HepG2 (cell line): Measurements from ENCODE around the gene PTEN. TPM values are rescaled to one million over a fixed set of nuclear protein-coding genes. Genes with fewer than 3 reads are reported as not detected.

Experiments
- ADNP ChIP-seq: sonication (generic); formaldehyde crosslinking; IDR thresholded peaks from 2 replicates; pipeline ENCODE4 v1.4.0; 2020; ENCODE audit warnings: missing genetic modification reagents
- AKAP8 ChIP-seq: sonication (generic); formaldehyde crosslinking; IDR thresholded peaks from 2 replicates; pipeline ENCODE4 v1.5.1; 2020; ENCODE audit warnings: mild to moderate bottlenecking, missing genetic modification reagents
- JARID2 ChIP-seq: sonication (generic); formaldehyde crosslinking; IDR thresholded peaks from 2 replicates; pipeline ENCODE4 v1.8.1; 2023; ENCODE audit warnings: missing genetic modification reagents, inconsistent platforms; ENCODE audit not compliant: insufficient replicate concordance
- NBN ChIP-seq: fragments of 450-650 bp; conservative IDR thresholded peaks from 2 replicates; pipeline ENCODE4 v1.6.1; 2017
- PHF20 ChIP-seq: sonication (generic); formaldehyde crosslinking; IDR thresholded peaks from 2 replicates; pipeline ENCODE4 v1.5.0; 2020; ENCODE audit warnings: mild to moderate bottlenecking, missing genetic modification reagents
- RBFOX2 ChIP-seq: fragments of 200-400 bp; formaldehyde crosslinking; IDR thresholded peaks from 2 replicates; pipeline ENCODE4 v1.6.1; 2017; ENCODE audit warnings: low read depth, mild to moderate bottlenecking, low read length
- RELA ChIP-seq: sonication (generic); formaldehyde crosslinking; IDR thresholded peaks from 2 replicates; pipeline ENCODE4 v1.4.0; 2020; ENCODE audit warnings: missing genetic modification reagents
- RNF2 ChIP-seq: fragments of 450-650 bp; conservative IDR thresholded peaks from 2 replicates; pipeline ENCODE4 v1.6.1; 2016; ENCODE audit warnings: low read depth
- SYNCRIP ChIP-seq: fragments of 200-400 bp; formaldehyde crosslinking; IDR thresholded peaks from 2 replicates; pipeline ENCODE4 v1.6.1; 2018; ENCODE audit warnings: mild to moderate bottlenecking, low read depth, low read length; ENCODE audit not compliant: insufficient read depth
- ZFP1 ChIP-seq: IDR thresholded peaks from 2 replicates; pipeline ENCODE4 v1.6.1; 2016
- ZFP62 ChIP-seq: sonication (generic); formaldehyde crosslinking; IDR thresholded peaks from 2 replicates; pipeline ENCODE4 v1.4.0; 2020; ENCODE audit warnings: missing genetic modification reagents
- ZNF207 ChIP-seq: fragments of 450-650 bp; IDR thresholded peaks from 2 replicates; pipeline ENCODE4 v1.6.1; 2016; ENCODE audit warnings: antibody characterized with exemption, borderline replicate concordance
- ZNF275 ChIP-seq: sonication (generic); formaldehyde crosslinking; IDR thresholded peaks from 2 replicates; pipeline ENCODE4 v1.8.0; 2022; ENCODE audit warnings: missing genetic modification reagents, mild to moderate bottlenecking, inconsistent platforms, borderline replicate concordance
- ZNF530 ChIP-seq: sonication (generic); formaldehyde crosslinking; IDR thresholded peaks from 2 replicates; pipeline ENCODE4 v1.5.0; 2020; ENCODE audit warnings: low read depth, mild to moderate bottlenecking, missing genetic modification reagents
- ZNF546 ChIP-seq: sonication (generic); formaldehyde crosslinking; conservative IDR thresholded peaks from 2 replicates; pipeline ENCODE4 v1.8.1; 2023; ENCODE audit warnings: mild to moderate bottlenecking, missing genetic modification reagents
- ZNF598 ChIP-seq: sonication (generic); formaldehyde crosslinking; IDR thresholded peaks from 2 replicates; pipeline ENCODE4 v1.5.1; 2020; ENCODE audit warnings: mild to moderate bottlenecking, missing genetic modification reagents, borderline replicate concordance
- ZNF629 ChIP-seq: sonication (generic); formaldehyde crosslinking; conservative IDR thresholded peaks from 2 replicates; pipeline ENCODE4 v1.5.0; 2020; ENCODE audit warnings: missing genetic modification reagents
- ZNF766 ChIP-seq: sonication (generic); formaldehyde crosslinking; IDR thresholded peaks from 2 replicates; pipeline ENCODE4 v1.5.0; 2020; ENCODE audit warnings: missing genetic modification reagents, borderline replicate concordance
- ZNF776 ChIP-seq: sonication (generic); formaldehyde crosslinking; IDR thresholded peaks from 2 replicates; pipeline ENCODE4 v1.4.0; 2020; ENCODE audit warnings: mild to moderate bottlenecking, missing genetic modification reagents
- ZNF800 ChIP-seq: sonication (generic); formaldehyde crosslinking; IDR thresholded peaks from 2 replicates; pipeline ENCODE4 v1.4.0; 2020; ENCODE audit warnings: missing genetic modification reagents
- ZNF83 ChIP-seq: sonication (generic); formaldehyde crosslinking; IDR thresholded peaks from 2 replicates; pipeline ENCODE4 v1.4.0; 2020; ENCODE audit warnings: missing genetic modification reagents, mild to moderate bottlenecking, borderline replicate concordance
- ZSCAN20 ChIP-seq: sonication (generic); formaldehyde crosslinking; IDR thresholded peaks from 2 replicates; pipeline ENCODE4 v1.4.0; 2020; ENCODE audit warnings: missing genetic modification reagents, mild to moderate bottlenecking, borderline replicate concordance
- ZSCAN29 ChIP-seq: sonication (generic); formaldehyde crosslinking; conservative IDR thresholded peaks from 2 replicates; pipeline ENCODE4 v1.4.0; 2020; ENCODE audit warnings: mild to moderate bottlenecking, missing genetic modification reagents
- ZSCAN31 ChIP-seq: sonication (generic); formaldehyde crosslinking; IDR thresholded peaks from 2 replicates; pipeline ENCODE4 v1.5.0; 2020; ENCODE audit warnings: low read depth, mild to moderate bottlenecking, missing genetic modification reagents
- polyA plus RNA-seq, 8 experiments: library from polyadenylated mRNA; depleted of rRNA in 3 of 8; stranded (reverse) in 7 of 8; unstranded in 1 of 8; fragments of >200 nt; fragmentation: Illumina TruSeq in 4 of 8; extraction: Trizol in 4 of 8; gene quantifications; 2 replicates each; pipeline versions ENCODE4 v1.2.1 to v1.2.3, GENCODE V29; 2011 to 2016; ENCODE audit warnings: low read depth in 4 of 8, missing spikeins in 1 of 8, mixed read lengths in 1 of 8; ENCODE audit not compliant: insufficient read depth in 1 of 8
- total RNA-seq, 5 experiments: library from RNA; depleted of rRNA; stranded (reverse); fragments of >200 nt; fragmentation: Illumina TruSeq; extraction: Trizol; gene quantifications; 2 replicates each; pipeline ENCODE4 v1.2.3, GENCODE V29; 2016; ENCODE audit warnings: low read depth in 1 of 5
- TF ChIP-seq, protein P1 (sequence below): sonication (generic); formaldehyde crosslinking; IDR thresholded peaks from 2 replicates; pipeline ENCODE4 v1.5.1; 2020; ENCODE audit warnings: missing genetic modification reagents, mild to moderate bottlenecking, borderline replicate concordance

The PTEN gene
- total and polyA plus RNA-seq, 2 of the 13 experiments (the other 11 are each of a cell fraction or from before 2014, with no cell fraction given), result 30.3 to 61.3 TPM

DNA sequence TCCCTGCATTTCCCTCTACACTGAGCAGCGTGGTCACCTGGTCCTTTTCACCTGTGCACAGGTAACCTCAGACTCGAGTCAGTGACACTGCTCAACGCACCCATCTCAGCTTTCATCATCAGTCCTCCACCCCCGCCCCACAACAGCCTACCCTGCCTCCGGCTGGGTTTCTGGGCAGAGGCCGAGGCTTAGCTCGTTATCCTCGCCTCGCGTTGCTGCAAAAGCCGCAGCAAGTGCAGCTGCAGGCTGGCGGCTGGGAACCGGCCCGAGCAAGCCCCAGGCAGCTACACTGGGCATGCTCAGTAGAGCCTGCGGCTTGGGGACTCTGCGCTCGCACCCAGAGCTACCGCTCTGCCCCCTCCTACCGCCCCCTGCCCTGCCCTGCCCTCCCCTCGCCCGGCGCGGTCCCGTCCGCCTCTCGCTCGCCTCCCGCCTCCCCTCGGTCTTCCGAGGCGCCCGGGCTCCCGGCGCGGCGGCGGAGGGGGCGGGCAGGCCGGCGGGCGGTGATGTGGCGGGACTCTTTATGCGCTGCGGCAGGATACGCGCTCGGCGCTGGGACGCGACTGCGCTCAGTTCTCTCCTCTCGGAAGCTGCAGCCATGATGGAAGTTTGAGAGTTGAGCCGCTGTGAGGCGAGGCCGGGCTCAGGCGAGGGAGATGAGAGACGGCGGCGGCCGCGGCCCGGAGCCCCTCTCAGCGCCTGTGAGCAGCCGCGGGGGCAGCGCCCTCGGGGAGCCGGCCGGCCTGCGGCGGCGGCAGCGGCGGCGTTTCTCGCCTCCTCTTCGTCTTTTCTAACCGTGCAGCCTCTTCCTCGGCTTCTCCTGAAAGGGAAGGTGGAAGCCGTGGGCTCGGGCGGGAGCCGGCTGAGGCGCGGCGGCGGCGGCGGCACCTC is at the start of gene PTEN, which contains the start of gene KLLN (continued):
- TF ChIP-seq JARID2 (CRISPR knock-in tag) (no peak), ZFP62 (CRISPR knock-in tag) (no peak), ADNP (CRISPR knock-in tag) (no peak; the same call in 1 of the 2 replicates), ZNF83 (CRISPR knock-in tag) (no peak), ZNF800 (CRISPR knock-in tag) (no peak), ZNF546 (CRISPR knock-in tag) (0 out of 2 replicates have a peak, but pooled peaks have one; percentile 37), AKAP8 (no peak), ZSCAN29 (CRISPR knock-in tag) (peak; percentile 76; the same call in 1 of the 2 replicates), PHF20 (CRISPR knock-in tag) (peak; percentile 51; the same call in 1 of the 2 replicates), SYNCRIP (no peak), ZNF598 (CRISPR knock-in tag) (no peak), ZSCAN20 (CRISPR knock-in tag) (peak; percentile 63; the same call in 1 of the 2 replicates), ZNF766 (CRISPR knock-in tag) (peak; percentile 60), ZNF207 (no peak), ZNF530 (no peak), ZNF629 (no peak), ZSCAN31 (CRISPR knock-in tag) (peak; percentile 79), NBN (no peak), ZFP1 (CRISPR knock-in tag) (peak; percentile 32; the same call in 1 of the 2 replicates), RNF2 (0 out of 2 replicates have a peak, but pooled peaks have one; percentile 49), RELA (peak; percentile 65; the same call in 1 of the 2 replicates), ZNF776 (CRISPR knock-in tag) (peak; percentile 42; the same call in 1 of the 2 replicates), RBFOX2 (peak; percentile 93), ZNF275 (no peak)
- TF ChIP-seq, protein P1, sequence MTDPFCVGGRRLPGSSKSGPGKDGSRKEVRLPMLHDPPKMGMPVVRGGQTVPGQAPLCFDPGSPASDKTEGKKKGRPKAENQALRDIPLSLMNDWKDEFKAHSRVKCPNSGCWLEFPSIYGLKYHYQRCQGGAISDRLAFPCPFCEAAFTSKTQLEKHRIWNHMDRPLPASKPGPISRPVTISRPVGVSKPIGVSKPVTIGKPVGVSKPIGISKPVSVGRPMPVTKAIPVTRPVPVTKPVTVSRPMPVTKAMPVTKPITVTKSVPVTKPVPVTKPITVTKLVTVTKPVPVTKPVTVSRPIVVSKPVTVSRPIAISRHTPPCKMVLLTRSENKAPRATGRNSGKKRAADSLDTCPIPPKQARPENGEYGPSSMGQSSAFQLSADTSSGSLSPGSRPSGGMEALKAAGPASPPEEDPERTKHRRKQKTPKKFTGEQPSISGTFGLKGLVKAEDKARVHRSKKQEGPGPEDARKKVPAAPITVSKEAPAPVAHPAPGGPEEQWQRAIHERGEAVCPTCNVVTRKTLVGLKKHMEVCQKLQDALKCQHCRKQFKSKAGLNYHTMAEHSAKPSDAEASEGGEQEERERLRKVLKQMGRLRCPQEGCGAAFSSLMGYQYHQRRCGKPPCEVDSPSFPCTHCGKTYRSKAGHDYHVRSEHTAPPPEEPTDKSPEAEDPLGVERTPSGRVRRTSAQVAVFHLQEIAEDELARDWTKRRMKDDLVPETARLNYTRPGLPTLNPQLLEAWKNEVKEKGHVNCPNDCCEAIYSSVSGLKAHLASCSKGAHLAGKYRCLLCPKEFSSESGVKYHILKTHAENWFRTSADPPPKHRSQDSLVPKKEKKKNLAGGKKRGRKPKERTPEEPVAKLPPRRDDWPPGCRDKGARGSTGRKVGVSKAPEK (CRISPR knock-in tag), result no peak
